GM21528 (cell line): ENCODE data around the gene INPP5A.
A peak's percentile ranks its signal among the peaks of the same experiment; 100 is the strongest.
"Not testable (repeated sequence)": the region's sequence is repeated elsewhere in the genome, so short reads cannot be mapped to it uniquely, and the experiment has no call there.

ENCODE experiments used
- ATAC-seq: cut with Tn5 transposase; IDR thresholded peaks from one replicate; pipeline ENCODE4 v1.9.1; 2021; ENCODE audit warnings: mild to moderate bottlenecking, moderate library complexity; ENCODE audit not compliant: unreplicated experiment, low FRiP score

Gene INPP5A

DNA sequence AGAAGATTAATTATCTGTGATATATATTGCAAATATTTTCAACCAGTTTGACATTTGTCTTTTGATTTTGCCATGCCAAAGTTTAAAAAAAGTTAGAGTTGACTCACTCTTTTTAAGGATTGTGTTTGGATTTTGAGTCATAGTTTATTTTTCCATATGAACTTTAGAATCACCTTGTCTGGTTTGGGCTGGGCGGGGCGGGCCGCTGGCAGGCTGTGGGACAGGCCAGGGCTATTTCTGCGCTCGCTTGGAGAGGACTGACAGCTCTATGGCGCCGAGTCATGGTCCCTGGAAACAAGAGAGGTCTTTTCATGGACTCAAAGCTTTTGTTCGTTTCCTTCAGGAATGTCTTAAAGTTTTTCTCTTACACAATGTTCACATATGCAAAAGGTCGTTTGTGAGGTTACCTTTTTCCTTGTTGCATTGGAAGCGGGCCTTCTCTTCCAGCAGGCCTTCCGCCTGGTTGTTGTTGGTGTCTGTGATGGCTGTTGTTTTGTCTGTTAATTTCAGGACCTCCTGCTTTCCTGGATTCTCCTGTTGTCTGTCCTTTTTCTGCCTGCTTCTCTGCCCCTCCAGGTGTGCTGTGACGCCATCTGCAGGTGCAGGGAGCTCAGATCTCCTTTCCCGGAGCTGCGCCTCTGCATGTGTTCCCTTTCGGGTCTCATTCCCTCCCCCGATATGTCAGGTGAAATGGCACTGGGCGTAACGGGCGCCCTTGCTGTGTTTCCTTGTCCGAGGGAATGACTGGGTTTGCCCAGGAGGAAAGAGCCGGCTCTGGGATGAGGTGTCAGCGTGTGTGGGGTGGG lies 53.8 kb downstream of the INPP5A start:
- no peak for ATAC-seq

- no peak for ATAC-seq
These were observed 55.3 kb downstream of the INPP5A start for GRCh38 chr10:132592790-132593383.

- peak; percentile 61 for ATAC-seq
These were observed 55.8 kb downstream of the INPP5A start for GRCh38 chr10:132593389-132593788.

DNA sequence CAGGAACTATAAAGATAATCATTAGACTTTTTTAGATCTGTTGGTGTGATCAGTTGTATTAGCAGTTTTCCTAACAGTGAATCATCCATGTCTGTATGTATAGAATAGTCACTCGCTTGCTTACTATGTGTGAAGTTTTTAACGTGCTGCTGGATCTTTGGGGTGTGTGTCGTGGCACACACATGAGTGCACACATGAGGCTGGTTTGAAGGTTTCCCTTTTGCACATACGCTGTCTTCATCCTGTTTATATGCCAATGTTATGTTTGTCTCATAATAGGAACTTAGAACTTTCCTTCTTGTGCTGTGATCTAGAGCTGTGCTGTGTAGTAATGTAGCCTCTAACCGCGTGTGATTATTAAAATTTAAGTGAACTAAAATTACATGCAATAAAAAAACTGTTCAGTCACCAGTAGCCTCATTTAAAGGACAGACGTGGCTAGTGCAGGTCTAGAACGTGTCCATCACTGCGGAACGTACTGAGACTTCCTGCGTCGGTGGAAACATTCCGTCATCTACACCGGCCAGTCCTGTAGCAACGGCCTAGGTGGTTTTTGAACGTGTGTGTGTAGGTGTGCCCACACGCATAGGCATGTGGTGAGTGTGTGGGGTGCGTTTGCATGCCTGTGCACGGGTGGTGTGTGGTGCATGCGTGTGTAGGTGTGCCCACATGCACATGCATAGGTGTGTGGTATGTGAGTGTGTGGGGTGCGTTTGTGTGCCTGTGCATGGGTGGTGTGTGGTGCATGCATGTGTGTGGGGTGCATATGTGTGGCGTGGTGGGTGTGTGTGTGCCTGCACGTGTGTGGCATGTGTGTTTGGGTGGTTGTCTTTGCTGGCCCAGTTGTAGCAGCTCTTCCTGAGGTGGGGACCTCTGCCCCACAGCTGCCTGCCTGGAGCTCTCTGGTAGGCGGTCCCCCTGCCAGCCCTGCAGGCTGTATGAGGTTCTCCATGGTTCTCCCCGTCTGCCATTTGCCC lies 56.6 kb downstream of the INPP5A start:
- ATAC-seq: peak; percentile 71

DNA sequence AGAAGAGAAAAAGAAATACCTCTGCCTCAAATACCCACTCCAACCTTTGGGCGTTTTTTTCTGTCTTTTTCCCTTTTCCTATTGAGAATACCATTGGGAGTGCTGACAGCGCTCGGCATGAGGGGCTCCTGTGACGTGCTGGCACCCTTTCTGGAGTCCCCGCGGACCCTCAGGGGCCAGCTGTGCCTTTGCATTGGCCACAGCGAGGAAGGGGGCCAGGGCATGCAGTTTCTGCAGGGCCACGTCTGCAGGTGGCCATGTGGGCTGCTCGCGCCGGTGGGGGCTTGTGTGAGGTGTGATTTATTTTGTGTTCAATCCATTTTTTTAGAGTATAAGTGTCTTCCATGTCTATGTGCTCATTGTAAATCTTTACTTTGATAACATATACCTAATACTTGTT lies 57.4 kb downstream of the INPP5A start:
- ATAC-seq: no peak

DNA sequence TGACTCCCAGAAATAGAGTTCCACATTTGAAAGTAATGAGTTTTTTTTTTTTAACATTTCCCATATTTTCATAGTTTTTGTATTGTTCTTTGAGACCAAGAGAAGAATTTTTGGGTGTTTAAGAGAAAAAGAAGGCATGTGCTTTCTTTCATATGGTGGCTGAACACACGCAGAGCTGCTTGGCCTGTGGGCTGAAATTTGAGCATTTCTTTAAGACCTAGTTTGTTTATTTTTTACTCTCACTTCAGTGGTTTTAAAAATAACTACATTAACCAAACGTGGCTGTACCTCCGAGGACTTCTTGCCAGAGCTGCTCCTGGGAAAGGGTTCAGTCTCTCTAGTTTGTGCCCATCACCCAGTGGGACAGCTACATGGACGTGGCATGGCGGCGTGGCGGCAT lies 58.3 kb downstream of the INPP5A start:
- no peak for ATAC-seq

DNA sequence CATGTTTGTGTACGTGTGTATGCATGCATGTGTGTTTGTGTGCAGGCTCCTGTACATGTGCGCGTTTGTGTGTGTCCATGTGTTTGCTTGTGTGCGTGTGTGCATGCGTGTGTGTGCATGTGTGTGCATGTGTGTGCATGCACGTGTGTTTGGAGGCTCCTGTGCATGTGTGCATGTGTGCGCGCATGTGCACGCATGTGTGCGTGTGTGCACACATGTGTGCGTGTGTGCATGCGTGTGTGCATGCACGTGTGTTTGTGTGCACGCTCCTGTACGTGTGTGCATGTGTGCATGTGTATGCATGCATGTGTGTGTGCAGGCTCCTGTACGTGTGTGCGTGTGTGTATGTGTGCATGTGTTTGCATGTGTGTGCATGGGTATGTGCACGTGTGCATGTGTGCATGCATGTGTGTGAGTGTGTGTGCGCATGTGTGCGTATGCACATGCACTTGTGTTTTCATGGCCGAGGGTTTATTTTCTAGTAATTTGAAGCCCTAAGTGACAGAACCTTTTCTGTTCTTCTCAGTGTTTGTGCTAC lies 59.2 kb downstream of the INPP5A start:
- no peak for ATAC-seq

DNA sequence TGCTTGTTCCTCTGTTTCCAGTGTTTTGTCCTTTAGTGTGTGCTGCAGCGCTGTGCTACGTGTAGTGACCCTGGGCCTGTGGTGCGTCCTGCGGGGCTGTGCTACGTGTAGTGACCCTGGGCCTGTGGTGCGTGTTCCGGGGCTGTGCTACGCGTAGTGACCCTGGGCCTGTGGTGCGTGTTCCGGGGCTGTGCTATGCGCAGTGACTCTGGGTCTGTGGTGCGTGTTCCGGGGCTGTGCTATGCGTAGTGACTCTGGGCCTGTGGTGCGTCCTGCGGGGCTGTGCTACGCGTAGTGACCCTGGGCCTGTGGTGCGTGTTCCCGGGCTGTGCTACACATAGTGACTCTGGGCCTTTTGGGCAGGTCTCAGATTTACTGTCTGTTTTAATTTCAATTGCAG lies 60.1 kb downstream of the INPP5A start:
- no peak for ATAC-seq

- not testable (repeated sequence) for ATAC-seq
These were observed 61.5 kb downstream of the INPP5A start for GRCh38 chr10:132599023-132599618.

- ATAC-seq: no peak
These were observed 62.1 kb downstream of the INPP5A start for GRCh38 chr10:132599732-132600131.

DNA sequence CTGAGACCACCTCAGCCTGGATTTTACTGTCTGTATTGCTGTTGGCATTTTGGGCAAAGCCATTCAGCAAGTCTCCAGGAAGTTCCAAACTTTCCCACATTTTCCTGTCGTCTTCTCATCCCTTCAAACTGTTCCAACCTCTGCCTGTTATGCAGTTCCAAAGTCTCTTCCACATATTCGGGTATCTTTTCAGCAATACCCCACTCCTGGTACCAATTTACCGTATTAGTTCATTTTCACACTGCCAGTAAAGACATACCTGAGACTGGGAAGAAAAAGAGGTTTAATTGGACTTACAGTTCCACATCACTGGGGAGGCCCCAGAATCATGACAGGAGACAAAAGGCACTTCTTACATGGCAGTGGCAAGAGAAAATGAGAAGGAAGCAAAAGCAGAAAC lies 62.8 kb downstream of the INPP5A start:
- no peak for ATAC-seq

- ATAC-seq: no peak
These were observed 64.0 kb downstream of the INPP5A start for GRCh38 chr10:132601567-132601966.

DNA sequence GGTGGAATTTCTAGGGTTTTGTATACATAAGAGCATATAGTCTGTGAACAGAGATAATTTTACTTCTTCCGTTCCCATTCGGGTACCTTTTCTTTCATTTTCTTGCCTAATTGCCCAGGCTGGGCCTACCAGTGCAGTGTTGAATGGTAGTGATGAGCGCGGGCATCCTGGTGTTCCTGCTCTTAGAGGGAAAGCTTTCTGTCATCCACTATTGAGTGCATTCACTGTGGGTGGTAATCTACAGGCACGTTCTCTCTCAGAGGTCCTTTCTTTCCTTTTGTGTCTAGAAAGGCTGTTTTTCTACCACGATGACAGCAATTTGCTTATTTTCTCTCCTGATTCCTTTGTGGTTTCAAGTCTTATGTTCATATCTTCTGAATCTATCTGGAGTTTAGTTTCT lies 65.0 kb downstream of the INPP5A start:
- ATAC-seq: no peak

DNA sequence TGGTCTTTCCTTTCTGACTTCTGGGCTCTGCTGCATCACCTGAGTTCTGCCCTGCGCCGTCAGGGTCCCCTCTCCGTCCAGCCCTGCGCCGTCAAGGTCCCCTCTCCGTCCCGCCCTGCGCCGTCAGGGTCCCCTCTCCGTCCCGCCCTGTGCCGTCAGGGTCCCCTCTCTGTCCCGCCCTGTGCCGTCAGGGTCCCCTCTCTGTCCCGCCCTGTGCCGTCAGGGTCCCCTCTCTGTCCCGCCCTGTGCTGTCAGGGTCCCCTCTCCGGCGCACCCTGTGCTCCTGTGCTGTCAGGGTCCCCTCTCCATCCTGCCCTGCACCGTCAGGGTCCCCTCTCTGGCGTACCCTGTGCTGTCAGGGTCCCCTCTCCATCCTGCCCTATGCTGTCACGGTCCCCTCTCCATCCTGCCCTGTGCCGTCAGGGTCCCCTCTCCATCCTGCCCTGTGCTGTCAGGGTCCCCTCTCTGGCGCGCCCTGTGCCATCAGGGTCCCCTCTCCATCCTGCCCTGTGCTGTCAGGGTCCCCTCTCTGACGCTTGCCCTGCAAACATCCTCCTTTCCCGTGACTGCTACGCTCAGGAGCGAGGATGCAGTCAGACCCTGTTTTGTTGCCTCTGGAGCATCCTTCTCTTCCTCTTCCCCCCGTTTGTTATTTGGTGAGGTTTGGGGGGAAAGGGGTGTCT lies 66.4 kb downstream of the INPP5A start:
- ATAC-seq: no peak

- no peak for ATAC-seq
These were observed 67.1 kb downstream of the INPP5A start for GRCh38 chr10:132604686-132605085.

DNA sequence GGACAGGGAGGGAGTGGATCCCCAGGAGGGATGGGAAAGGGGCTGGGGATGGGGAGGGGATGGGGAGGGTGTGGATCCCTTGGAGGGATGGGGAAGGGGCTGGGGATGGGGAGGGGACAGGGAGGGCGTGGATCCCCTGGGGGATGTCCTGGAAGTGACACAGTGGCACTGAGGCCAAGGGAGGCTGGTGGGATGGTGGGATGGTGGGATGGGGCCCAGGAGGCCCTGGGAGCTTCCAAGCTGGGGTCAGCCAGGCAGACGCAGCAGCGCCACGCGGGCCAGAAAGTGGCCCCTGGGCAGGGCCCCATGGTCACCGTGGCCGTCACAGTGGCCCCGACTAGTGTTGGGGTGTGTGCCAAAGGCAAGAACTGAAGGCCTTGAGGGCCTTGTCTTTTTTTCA lies 67.8 kb downstream of the INPP5A start:
- no peak for ATAC-seq

GRCh38 chr10:132606031-132606491 lies 68.5 kb downstream of the INPP5A start:
- no peak for ATAC-seq

DNA sequence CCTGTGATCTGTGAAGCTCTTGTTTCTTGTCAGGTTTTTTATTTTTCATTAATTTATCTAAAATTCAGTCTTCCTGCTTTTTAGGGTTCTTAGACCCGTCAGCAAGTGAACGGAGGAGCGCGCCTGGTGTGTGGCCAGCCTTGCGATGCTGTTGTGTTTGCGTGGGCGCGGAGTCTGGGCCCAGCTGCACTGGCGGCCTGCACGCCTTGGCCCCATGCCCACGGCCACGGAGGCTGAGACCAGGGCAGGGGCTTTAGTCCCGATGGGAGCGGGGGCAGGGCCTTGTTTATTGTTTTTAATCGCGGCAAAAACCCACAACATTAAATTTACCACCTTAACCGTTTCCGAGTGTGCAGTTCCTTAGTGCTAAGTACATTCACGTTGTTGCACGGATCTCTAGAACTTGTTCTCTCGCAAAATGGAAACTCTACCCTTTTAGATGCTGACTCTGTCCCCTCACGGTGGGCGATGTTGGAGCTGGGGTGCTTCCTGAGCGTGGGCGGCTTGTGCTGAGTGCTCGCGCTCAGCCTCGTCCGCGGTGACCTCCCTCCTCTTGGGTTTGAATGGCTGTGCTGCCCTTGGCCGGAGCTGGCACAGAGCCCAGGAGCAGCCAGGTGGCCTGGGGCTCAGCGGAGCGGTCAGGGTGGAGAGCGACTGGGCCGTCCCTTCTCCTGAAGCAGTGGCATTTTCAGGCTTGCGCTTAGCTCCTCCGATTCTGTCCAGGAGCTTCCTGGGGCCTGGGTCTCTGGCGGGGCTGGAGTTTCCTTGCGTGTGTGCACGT lies 69.1 kb downstream of the INPP5A start:
- no peak for ATAC-seq

DNA sequence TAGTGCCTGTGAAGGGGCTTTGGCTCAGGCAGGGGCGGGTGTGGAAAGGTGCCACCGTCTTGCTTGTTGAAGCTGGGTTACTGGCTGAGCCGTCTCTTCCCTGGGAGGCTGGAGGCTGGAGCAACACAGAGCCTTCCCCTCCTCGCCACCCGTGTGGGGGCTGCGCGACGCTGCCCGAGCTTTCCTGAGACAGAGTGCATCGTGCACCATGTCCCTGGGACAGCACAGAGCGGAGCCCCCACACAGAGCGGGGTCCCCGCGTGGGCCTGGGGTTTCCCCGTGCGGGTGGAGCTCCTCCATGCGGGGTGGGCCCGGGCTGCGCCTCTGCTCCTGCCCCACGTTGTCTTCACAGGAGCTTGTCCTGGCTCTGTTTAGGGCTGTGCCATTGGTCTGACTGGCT lies 69.9 kb downstream of the INPP5A start:
- no peak for ATAC-seq
